ENCODE results near the gene TRIM65.
"Not testable (repeated sequence)": the region's sequence is repeated elsewhere in the genome, so short reads cannot be mapped to it uniquely, and the experiment has no call there.

Gene TRIM65

DNA sequence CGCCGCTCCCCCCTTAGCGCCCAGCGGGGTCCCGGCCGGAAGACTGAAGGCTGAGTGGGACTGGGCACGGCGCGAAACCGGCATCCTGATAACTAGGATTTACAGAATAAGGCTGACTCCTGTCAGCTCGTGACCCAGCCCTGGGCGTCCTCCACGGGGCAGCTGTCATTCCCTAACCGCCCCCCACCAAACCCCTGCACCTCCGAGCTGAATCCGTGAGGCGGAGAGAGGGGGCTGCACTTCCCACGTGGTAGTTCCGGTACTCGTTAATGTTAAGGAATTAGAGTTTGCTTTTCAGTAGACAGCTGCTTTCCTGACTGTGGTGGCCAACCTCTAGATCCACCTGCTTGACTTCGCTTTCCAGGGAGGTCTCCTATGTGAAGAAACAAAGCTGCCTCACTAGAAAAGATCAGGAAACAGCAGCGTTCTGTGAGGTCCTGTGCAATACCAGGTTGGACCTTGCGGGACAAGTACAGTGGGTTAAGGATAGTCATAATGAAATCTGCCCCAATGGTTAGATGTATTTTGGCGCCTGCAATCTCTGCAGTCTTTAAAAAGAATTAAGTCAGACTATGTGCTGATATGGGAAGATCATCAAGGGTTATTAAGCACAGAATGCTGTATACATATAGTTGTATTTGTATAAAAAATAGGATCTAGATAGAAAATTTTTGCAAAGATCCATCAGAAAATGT, 40.5 kb downstream of the TRIM65 start:
- TF ChIP-seq, protein P1, sequence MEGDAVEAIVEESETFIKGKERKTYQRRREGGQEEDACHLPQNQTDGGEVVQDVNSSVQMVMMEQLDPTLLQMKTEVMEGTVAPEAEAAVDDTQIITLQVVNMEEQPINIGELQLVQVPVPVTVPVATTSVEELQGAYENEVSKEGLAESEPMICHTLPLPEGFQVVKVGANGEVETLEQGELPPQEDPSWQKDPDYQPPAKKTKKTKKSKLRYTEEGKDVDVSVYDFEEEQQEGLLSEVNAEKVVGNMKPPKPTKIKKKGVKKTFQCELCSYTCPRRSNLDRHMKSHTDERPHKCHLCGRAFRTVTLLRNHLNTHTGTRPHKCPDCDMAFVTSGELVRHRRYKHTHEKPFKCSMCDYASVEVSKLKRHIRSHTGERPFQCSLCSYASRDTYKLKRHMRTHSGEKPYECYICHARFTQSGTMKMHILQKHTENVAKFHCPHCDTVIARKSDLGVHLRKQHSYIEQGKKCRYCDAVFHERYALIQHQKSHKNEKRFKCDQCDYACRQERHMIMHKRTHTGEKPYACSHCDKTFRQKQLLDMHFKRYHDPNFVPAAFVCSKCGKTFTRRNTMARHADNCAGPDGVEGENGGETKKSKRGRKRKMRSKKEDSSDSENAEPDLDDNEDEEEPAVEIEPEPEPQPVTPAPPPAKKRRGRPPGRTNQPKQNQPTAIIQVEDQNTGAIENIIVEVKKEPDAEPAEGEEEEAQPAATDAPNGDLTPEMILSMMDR (conservative IDR thresholded peaks at IDR 0.05; ENCODE audit: control insufficient read depth, insufficient read depth, low read depth, low read length) = no peak
- no peak for DNase-seq (ENCODE audit: low read depth)
- H3K4me3 ChIP-seq (ENCODE audit: control insufficient read depth, low read depth, low read length) = peak overlapping the region; percentile 92

GRCh38 chr17:75855310-75856061, 41.3 kb downstream of the TRIM65 start, which contains the start of gene WBP2:
Gene WBP2 (minus strand): TSS chr17:75855335. CDS start chr17:75855297, 38 bp downstream.
- peak within 1 kb of the TSS; percentile 92 for H3K4me3 ChIP-seq (ENCODE audit: control insufficient read depth, low read depth, low read length)
- DNase-seq (ENCODE audit: low read depth) = peak; percentile 100
- TF ChIP-seq, protein P1 (conservative IDR thresholded peaks at IDR 0.05; ENCODE audit: control insufficient read depth, insufficient read depth, low read depth, low read length) = no peak

- TF ChIP-seq, protein P1 (conservative IDR thresholded peaks at IDR 0.05; ENCODE audit: control insufficient read depth, insufficient read depth, low read depth, low read length) = no peak
- DNase-seq (ENCODE audit: low read depth) = no peak
- peak overlapping the region; percentile 92 for H3K4me3 ChIP-seq (ENCODE audit: control insufficient read depth, low read depth, low read length)
These were observed 41.9 kb downstream of the TRIM65 start for GRCh38 chr17:75854881-75855309.

DNA sequence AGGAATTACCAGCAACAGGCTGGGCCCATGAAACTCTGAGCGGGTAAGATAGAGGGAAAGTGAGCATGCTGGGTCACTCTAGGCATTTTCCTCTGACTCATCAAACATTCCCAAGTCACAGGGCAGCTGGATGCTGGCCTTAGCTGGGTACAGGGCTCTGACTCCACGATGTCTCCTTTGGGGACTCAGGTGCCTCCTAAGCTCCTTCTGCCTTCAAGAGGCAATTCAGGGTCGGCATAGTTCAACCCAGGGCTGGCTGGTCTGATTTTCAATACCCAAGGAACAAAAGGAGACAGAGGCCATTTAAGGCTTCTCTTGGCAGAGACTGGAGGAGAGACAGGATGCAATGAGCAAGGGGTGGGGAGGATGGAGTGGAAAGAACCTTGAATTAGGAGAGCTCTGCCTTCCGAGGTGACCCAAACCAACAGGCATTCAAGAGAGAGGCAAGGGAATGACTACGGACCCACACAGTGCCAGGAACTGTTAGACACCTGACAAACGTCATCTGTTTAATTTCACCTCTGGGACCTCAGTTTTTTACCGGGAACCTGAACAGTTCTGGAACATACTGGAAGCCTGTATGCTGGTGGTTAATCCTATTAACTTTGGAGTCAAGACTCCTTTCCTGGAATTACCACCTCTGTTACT, 42.5 kb downstream of the TRIM65 start:
- H3K4me3 ChIP-seq (ENCODE audit: control insufficient read depth, low read depth, low read length) = peak overlapping the region; percentile 92
- peak; percentile 73 for DNase-seq (ENCODE audit: low read depth)
- TF ChIP-seq, protein P1 (conservative IDR thresholded peaks at IDR 0.05; ENCODE audit: control insufficient read depth, insufficient read depth, low read depth, low read length) = no peak

DNA sequence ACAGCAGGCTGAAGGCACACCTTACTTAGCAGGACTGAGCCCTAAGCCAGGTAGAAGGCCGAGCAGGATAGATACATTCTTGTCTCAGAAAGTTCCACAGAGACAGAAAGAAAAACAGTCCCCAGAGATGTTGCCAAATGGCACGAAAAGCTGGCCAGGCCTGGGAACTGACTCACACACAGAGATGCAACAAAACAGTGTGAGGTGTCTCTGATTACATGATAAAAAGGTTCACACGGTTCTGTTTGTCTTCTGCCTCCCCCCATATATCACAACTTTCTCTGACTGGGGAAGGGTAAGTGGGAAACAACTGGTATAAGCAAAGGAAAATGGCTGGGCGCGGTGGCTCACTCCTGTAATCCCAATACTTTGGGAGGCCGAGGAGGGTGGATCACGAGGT, 43.3 kb downstream of the TRIM65 start:
- TF ChIP-seq, protein P1 (conservative IDR thresholded peaks at IDR 0.05; ENCODE audit: control insufficient read depth, insufficient read depth, low read depth, low read length) = no peak
- H3K4me3 ChIP-seq (ENCODE audit: control insufficient read depth, low read depth, low read length) = no peak overlapping the region
- DNase-seq (ENCODE audit: low read depth) = peak; percentile 63

- DNase-seq (ENCODE audit: low read depth); H3K4me3 ChIP-seq (ENCODE audit: control insufficient read depth, low read depth, low read length): not testable (repeated sequence)
These were observed 45.1 kb downstream of the TRIM65 start for GRCh38 chr17:75851693-75851991.
